Neural cell (in vitro differentiated cells): ENCODE results near the gene DNM2. TPM values are rescaled to one million over a fixed set of nuclear protein-coding genes. Genes with fewer than 3 reads are reported as not detected.

ENCODE experiments used
- H2AFZ ChIP-seq: fragments of 200-600, 300-800 bp; sonication (generic), shearing (Covaris generic); 2 replicates; pipeline ENCODE4 v1.6.0; 2014; ENCODE audit warnings: low read depth, mild to moderate bottlenecking, antibody characterized with exemption, low read length, moderate library complexity
- H3F3A ChIP-seq: fragments of 200-600 bp; shearing (Covaris generic); 2 replicates; pipeline ENCODE4 v1.6.1; 2016; ENCODE audit warnings: mild to moderate bottlenecking, moderate library complexity, mixed read lengths, antibody characterized with exemption, low read length; ENCODE audit not compliant: insufficient read depth, poor library complexity, severe bottlenecking
- H3K27ac ChIP-seq: fragments of 200-600, 300-800 bp; sonication (generic), shearing (Covaris generic); 2 replicates; pipeline ENCODE4 v1.5.1; 2014; ENCODE audit warnings: mild to moderate bottlenecking, low read length, moderate library complexity
- H3K27me3 ChIP-seq: fragments of 300-800, 200-600 bp; sonication (generic), shearing (Covaris generic); 2 replicates; pipeline ENCODE4 v1.6.0; 2014; ENCODE audit warnings: mild to moderate bottlenecking, low read depth, low read length, moderate library complexity; ENCODE audit not compliant: insufficient read depth
- H3K36me3 ChIP-seq: fragments of 300-800, 200-600 bp; sonication (generic), shearing (Covaris generic); 2 replicates; pipeline ENCODE4 v1.5.1; 2014; ENCODE audit warnings: mild to moderate bottlenecking, antibody characterized with exemption, low read length, moderate library complexity; ENCODE audit not compliant: insufficient read depth
- H3K4me2 ChIP-seq: fragments of 300-800, 200-600 bp; sonication (generic), shearing (Covaris generic); 2 replicates; pipeline ENCODE4 v1.6.0; 2014; ENCODE audit warnings: mild to moderate bottlenecking, low read length
- H3K4me3 ChIP-seq: fragments of 300-800, 200-600 bp; sonication (generic), shearing (Covaris generic); 2 replicates; pipeline ENCODE4 v1.5.1; 2014; ENCODE audit warnings: mild to moderate bottlenecking, low read length, moderate library complexity
- H3K79me2 ChIP-seq: fragments of 200-600 bp; shearing (Covaris generic); replicated peaks from 2 replicates; pipeline ENCODE4 v1.6.0; 2014; ENCODE audit warnings: mild to moderate bottlenecking, low read length, moderate library complexity; ENCODE audit not compliant: insufficient read depth
- H3K9ac ChIP-seq: fragments of 300-800, 200-600 bp; sonication (generic), shearing (Covaris generic); 2 replicates; pipeline ENCODE4 v1.6.1; 2016; ENCODE audit warnings: mild to moderate bottlenecking, low read length, mixed read lengths
- H3K9me2 ChIP-seq: fragments of 200-600 bp; shearing (Covaris generic); 2 replicates; pipeline ENCODE4 v1.6.1; 2016; ENCODE audit warnings: mild to moderate bottlenecking, low read length, mixed read lengths; ENCODE audit not compliant: insufficient read depth
- H3K9me3 ChIP-seq: fragments of 200-600, 300-800 bp; sonication (generic), shearing (Covaris generic); 2 replicates; pipeline ENCODE4 v1.6.1; 2016; ENCODE audit warnings: mild to moderate bottlenecking, mixed run types, low read length, moderate library complexity, mixed read lengths
- H4K20me1 ChIP-seq: fragments of 200-600 bp; shearing (Covaris generic); 2 replicates; pipeline ENCODE4 v1.6.1; 2016; ENCODE audit warnings: mild to moderate bottlenecking, mixed run types; ENCODE audit not compliant: insufficient read depth
- EP300 ChIP-seq: fragments of 450-650 bp; conservative IDR thresholded peaks from 2 replicates; pipeline ENCODE4 v1.6.1; 2014; ENCODE audit warnings: antibody characterized with exemption, mild to moderate bottlenecking, moderate library complexity; ENCODE audit not compliant: poor library complexity, severe bottlenecking
- EZH2 ChIP-seq: fragments of 200-600, 300-800 bp; shearing (Covaris generic), sonication (generic); IDR thresholded peaks from 2 replicates; pipeline ENCODE4 v1.6.1; 2014; ENCODE audit warnings: antibody characterized with exemption, low read length, borderline replicate concordance, mild to moderate bottlenecking; ENCODE audit not compliant: insufficient read depth, poor library complexity, severe bottlenecking
- MXI1 ChIP-seq: fragments of 450-650 bp; conservative IDR thresholded peaks from 2 replicates; pipeline ENCODE4 v1.6.1; 2014; ENCODE audit warnings: antibody characterized with exemption, mild to moderate bottlenecking; ENCODE audit not compliant: poor library complexity, severe bottlenecking
- POLR2AphosphoS5 ChIP-seq: IDR thresholded peaks from 2 replicates; pipeline ENCODE4 v1.6.1; 2012
- RAD21 ChIP-seq: fragments of 450-650 bp; conservative IDR thresholded peaks from 2 replicates; pipeline ENCODE4 v1.6.1; 2014; ENCODE audit warnings: antibody characterized with exemption, mild to moderate bottlenecking, moderate library complexity
- SMC3 ChIP-seq: fragments of 450-650 bp; conservative IDR thresholded peaks from 2 replicates; pipeline ENCODE4 v1.6.1; 2014; ENCODE audit warnings: antibody characterized with exemption, mild to moderate bottlenecking, moderate library complexity; ENCODE audit not compliant: poor library complexity
- TAF1 ChIP-seq: IDR thresholded peaks from 2 replicates; pipeline ENCODE4 v1.6.1; 2012; ENCODE audit warnings: low read depth
- polyA plus RNA-seq: library from polyadenylated mRNA; depleted of rRNA; stranded (reverse); fragments of >200 nt; gene quantifications from 2 replicates; pipeline ENCODE4 v1.2.3, GENCODE V29; 2014
- TF ChIP-seq, protein P1 (sequence below): fragments of 450-650 bp; IDR thresholded peaks from 2 replicates; pipeline ENCODE4 v1.5.1; 2014; ENCODE audit warnings: antibody characterized with exemption, mild to moderate bottlenecking, moderate library complexity; ENCODE audit not compliant: poor library complexity, severe bottlenecking
- TF ChIP-seq, protein P2 (sequence below): IDR thresholded peaks from 2 replicates; pipeline ENCODE4 v1.6.1; 2012; ENCODE audit warnings: borderline replicate concordance

DNM2 gene
- polyA plus RNA-seq, 1 donor from 2014 or later = 31.4 TPM

DNA sequence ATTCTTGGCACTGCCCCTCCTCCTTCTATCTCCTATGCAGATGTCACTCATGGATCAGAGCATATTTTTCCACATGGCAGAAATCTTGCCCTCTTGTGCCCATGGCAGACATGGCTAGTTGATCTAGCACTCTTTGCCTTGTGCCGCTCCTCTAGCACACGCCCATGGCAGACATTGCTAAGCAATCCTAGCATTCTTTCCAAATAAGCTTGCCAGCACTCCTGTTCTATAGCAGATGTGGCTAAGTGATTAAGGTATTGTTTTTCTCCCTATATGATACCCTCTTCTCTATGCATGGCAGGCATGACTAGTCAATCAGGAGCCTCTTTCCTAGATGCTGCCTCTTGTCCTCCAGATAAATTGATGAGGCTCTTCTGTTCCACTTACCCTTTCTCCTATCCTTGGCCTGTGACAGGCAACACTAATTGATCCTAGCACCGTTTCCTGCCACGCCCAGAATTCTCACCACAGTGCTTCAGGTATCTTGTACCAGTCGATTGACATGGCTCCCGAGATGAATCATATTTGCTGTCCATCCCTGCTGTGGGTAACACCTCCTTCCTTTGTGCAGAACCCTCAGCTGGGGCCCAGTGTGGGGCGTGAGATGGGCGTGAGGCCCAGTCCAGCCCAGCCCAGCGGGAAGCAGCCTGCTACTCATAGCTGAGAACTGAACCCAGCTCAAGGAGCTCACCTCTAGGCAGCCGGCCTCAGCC lies 91.2 kb downstream of the DNM2 start:
- Histone ChIP-seq H3K9ac (no peak overlapping the region), H3K9me3 (no peaks in the 10 kb centered on the region), H3K27me3 (no peaks in the 10 kb centered on the region), H3K4me2 (no peak overlapping the region), H3K36me3 (peaks cover 6% of the 10 kb centered on the region), H3F3A (no peaks in the 10 kb centered on the region), H3K27ac (no peak overlapping the region), H3K79me2 (no peaks in the 10 kb centered on the region), H3K9me2 (no peaks in the 10 kb centered on the region), H2AFZ (no peak overlapping the region), H4K20me1 (no peaks in the 10 kb centered on the region), H3K4me3 (no peak overlapping the region)
- TF ChIP-seq EZH2 (no peak), EP300 (no peak), POLR2AphosphoS5 (no peak), TAF1 (no peak), SMC3 (no peak), RAD21 (no peak), MXI1 (no peak)
- TF ChIP-seq, protein P1, sequence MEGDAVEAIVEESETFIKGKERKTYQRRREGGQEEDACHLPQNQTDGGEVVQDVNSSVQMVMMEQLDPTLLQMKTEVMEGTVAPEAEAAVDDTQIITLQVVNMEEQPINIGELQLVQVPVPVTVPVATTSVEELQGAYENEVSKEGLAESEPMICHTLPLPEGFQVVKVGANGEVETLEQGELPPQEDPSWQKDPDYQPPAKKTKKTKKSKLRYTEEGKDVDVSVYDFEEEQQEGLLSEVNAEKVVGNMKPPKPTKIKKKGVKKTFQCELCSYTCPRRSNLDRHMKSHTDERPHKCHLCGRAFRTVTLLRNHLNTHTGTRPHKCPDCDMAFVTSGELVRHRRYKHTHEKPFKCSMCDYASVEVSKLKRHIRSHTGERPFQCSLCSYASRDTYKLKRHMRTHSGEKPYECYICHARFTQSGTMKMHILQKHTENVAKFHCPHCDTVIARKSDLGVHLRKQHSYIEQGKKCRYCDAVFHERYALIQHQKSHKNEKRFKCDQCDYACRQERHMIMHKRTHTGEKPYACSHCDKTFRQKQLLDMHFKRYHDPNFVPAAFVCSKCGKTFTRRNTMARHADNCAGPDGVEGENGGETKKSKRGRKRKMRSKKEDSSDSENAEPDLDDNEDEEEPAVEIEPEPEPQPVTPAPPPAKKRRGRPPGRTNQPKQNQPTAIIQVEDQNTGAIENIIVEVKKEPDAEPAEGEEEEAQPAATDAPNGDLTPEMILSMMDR = no peak
- TF ChIP-seq, protein P2, sequence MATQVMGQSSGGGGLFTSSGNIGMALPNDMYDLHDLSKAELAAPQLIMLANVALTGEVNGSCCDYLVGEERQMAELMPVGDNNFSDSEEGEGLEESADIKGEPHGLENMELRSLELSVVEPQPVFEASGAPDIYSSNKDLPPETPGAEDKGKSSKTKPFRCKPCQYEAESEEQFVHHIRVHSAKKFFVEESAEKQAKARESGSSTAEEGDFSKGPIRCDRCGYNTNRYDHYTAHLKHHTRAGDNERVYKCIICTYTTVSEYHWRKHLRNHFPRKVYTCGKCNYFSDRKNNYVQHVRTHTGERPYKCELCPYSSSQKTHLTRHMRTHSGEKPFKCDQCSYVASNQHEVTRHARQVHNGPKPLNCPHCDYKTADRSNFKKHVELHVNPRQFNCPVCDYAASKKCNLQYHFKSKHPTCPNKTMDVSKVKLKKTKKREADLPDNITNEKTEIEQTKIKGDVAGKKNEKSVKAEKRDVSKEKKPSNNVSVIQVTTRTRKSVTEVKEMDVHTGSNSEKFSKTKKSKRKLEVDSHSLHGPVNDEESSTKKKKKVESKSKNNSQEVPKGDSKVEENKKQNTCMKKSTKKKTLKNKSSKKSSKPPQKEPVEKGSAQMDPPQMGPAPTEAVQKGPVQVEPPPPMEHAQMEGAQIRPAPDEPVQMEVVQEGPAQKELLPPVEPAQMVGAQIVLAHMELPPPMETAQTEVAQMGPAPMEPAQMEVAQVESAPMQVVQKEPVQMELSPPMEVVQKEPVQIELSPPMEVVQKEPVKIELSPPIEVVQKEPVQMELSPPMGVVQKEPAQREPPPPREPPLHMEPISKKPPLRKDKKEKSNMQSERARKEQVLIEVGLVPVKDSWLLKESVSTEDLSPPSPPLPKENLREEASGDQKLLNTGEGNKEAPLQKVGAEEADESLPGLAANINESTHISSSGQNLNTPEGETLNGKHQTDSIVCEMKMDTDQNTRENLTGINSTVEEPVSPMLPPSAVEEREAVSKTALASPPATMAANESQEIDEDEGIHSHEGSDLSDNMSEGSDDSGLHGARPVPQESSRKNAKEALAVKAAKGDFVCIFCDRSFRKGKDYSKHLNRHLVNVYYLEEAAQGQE = no peak

DNA sequence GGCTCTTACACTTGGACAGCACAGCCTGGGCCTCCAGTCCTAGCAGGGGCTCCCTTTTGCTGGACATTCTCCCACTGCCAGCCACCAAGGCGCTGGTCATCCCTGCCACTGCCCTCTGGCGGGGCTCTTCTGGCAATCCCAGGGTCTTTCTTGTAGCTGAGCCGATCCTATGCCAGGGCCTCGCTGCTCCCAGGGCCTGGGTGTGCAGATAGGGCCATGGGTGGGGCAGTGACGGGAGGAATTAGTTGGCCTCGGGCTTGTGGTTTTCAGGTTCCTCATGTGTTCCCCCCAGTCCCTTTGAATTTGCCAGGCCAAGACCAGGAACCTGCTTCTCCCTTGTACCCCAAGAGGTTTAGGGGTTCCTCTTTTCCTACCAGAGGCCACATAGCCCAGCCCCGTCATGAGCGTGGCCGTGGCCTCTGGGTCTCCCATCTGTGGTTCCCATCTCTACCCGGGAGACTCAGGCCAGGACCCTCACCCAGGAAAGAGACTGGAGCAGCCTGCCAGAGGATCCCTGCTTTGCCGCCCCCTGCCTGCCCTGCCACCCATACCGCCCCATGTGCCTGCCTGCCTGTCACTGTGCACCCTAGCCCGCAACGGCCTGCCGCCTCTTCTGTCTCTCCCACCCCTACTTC lies 91.9 kb downstream of the DNM2 start:
- Histone ChIP-seq H3K9me3 (no peaks in the 10 kb centered on the region), H3K4me2 (no peak overlapping the region), H3K27me3 (no peaks in the 10 kb centered on the region), H3K9me2 (no peaks in the 10 kb centered on the region), H3F3A (no peaks in the 10 kb centered on the region), H3K27ac (no peak overlapping the region), H2AFZ (no peak overlapping the region), H3K79me2 (no peaks in the 10 kb centered on the region), H4K20me1 (no peaks in the 10 kb centered on the region), H3K4me3 (no peak overlapping the region), H3K9ac (no peak overlapping the region), H3K36me3 (peaks cover 5% of the 10 kb centered on the region)
- TF ChIP-seq MXI1 = no peak
- TF ChIP-seq, protein P1 = no peak
- no peak for TF ChIP-seq SMC3
- no peak for TF ChIP-seq RAD21
- no peak for TF ChIP-seq EP300
- no peak for TF ChIP-seq EZH2
- TF ChIP-seq TAF1 = no peak
- TF ChIP-seq POLR2AphosphoS5 = no peak
- TF ChIP-seq, protein P2 = no peak
